Mesothelial cell of epicardium (in vitro differentiated cells): ENCODE results near the gene FAM221A. TPM values are rescaled to one million over a fixed set of nuclear protein-coding genes. Genes with fewer than 3 reads are reported as not detected.
"Not testable (repeated sequence)": the region's sequence is repeated elsewhere in the genome, so short reads cannot be mapped to it uniquely, and the experiment has no call there.

Source experiments
- DNase-seq, 2 experiments: peaks; one replicate each; pipeline ENCODE4 v3.0.0; 2021; ENCODE audit warnings: low spot score in 2 of 2; ENCODE audit not compliant: unreplicated experiment in 2 of 2
- H3K27ac Mint-ChIP-seq: 2 replicates; pipeline ENCODE4 v1.8.0; 2021; ENCODE audit warnings: mixed read lengths
- H3K27me3 Mint-ChIP-seq: 2 replicates; pipeline ENCODE4 v1.8.0; 2021; ENCODE audit warnings: low read depth, mixed read lengths
- H3K36me3 Mint-ChIP-seq: 2 replicates; pipeline ENCODE4 v1.8.0; 2021; ENCODE audit warnings: mixed read lengths
- H3K4me1 Mint-ChIP-seq: 2 replicates; pipeline ENCODE4 v1.8.0; 2021; ENCODE audit warnings: mixed read lengths
- H3K4me3 Mint-ChIP-seq: 2 replicates; pipeline ENCODE4 v1.8.0; 2021; ENCODE audit warnings: mild to moderate bottlenecking, moderate library complexity, mixed read lengths
- H3K9me3 Mint-ChIP-seq: 2 replicates; pipeline ENCODE4 v1.8.0; 2021; ENCODE audit warnings: mixed read lengths
- CTCF ChIP-seq: fragments of 200-600 bp; sonication (generic); IDR thresholded peaks from one replicate; pipeline ENCODE4 v1.5.0; 2021; ENCODE audit warnings: antibody characterized with exemption; ENCODE audit not compliant: unreplicated experiment
- total RNA-seq: library from RNA; stranded (reverse); gene quantifications from 3 replicates; pipeline ENCODE4 v1.2.1, GENCODE V29; 2021

Gene FAM221A
- total RNA-seq, 1 donor from 2014 or later, result 18.4 TPM

GRCh38 chr7:23714579-23714978 is 34.6 kb downstream of the FAM221A start:
- no peaks in the 10 kb centered on the region for H3K4me1 Mint-ChIP-seq

GRCh38 chr7:23715099-23715498 is 35.1 kb downstream of the FAM221A start:
- no peak for DNase-seq
- H3K27ac Mint-ChIP-seq, result no peak overlapping the region
- H3K9me3 Mint-ChIP-seq, result no peaks in the 10 kb centered on the region
- H3K36me3 Mint-ChIP-seq, result no peaks in the 10 kb centered on the region
- peaks cover 3% of the 10 kb centered on the region for H3K4me1 Mint-ChIP-seq
- no peak overlapping the region for H3K4me3 Mint-ChIP-seq
- TF ChIP-seq CTCF, result no peak
- H3K27me3 Mint-ChIP-seq, result no peaks in the 10 kb centered on the region

More at GRCh38 chr7:23714579-23714978, 34.6 kb downstream of the FAM221A start:
- H3K27ac Mint-ChIP-seq, result no peak overlapping the region
- H3K9me3 Mint-ChIP-seq, result no peaks in the 10 kb centered on the region
- no peaks in the 10 kb centered on the region for H3K36me3 Mint-ChIP-seq
- no peak for TF ChIP-seq CTCF
- H3K27me3 Mint-ChIP-seq, result no peaks in the 10 kb centered on the region
- no peak overlapping the region for H3K4me3 Mint-ChIP-seq
- no peak for DNase-seq

GRCh38 chr7:23717788-23718187 is 37.8 kb downstream of the FAM221A start:
- Mint-ChIP-seq H3K27me3 (no peaks in the 10 kb centered on the region), H3K4me1 (peaks cover 22% of the 10 kb centered on the region)

GRCh38 chr7:23721456-23721855 is 41.5 kb downstream of the FAM221A start:
- Mint-ChIP-seq H3K9me3 (no peaks in the 10 kb centered on the region), H3K4me3 (peak overlapping the region; percentile 6), H3K4me1 (peaks cover 41% of the 10 kb centered on the region), H3K27me3 (no peaks in the 10 kb centered on the region), H3K27ac (peak overlapping the region; percentile 89), H3K36me3 (no peaks in the 10 kb centered on the region)
- no peak for TF ChIP-seq CTCF
- no peak for DNase-seq

More at GRCh38 chr7:23717788-23718187, 37.8 kb downstream of the FAM221A start:
- Mint-ChIP-seq H3K27ac (no peak overlapping the region), H3K4me3 (no peak overlapping the region), H3K36me3 (no peaks in the 10 kb centered on the region), H3K9me3 (no peaks in the 10 kb centered on the region)
- no peak for TF ChIP-seq CTCF
- DNase-seq, result no peak

GRCh38 chr7:23722587-23723216 is 42.7 kb downstream of the FAM221A start:
- H3K4me1 Mint-ChIP-seq, result peaks cover 41% of the 10 kb centered on the region
- H3K9me3 Mint-ChIP-seq, H3K27me3 Mint-ChIP-seq, H3K36me3 Mint-ChIP-seq, H3K27ac Mint-ChIP-seq, H3K4me3 Mint-ChIP-seq, DNase-seq: not testable (repeated sequence)

- not testable (repeated sequence) for H3K9me3 Mint-ChIP-seq, H3K27me3 Mint-ChIP-seq, DNase-seq, H3K36me3 Mint-ChIP-seq, H3K4me3 Mint-ChIP-seq
- Mint-ChIP-seq H3K27ac (peak overlapping the region; percentile 77), H3K4me1 (peaks cover 46% of the 10 kb centered on the region)
These were observed 44.1 kb downstream of the FAM221A start for GRCh38 chr7:23724113-23724512.

- no peak for DNase-seq
- peaks cover 12% of the 10 kb centered on the region for H3K36me3 Mint-ChIP-seq
- no peak overlapping the region for H3K4me3 Mint-ChIP-seq
- no peaks in the 10 kb centered on the region for H3K4me1 Mint-ChIP-seq
- no peak overlapping the region for H3K27ac Mint-ChIP-seq
- H3K27me3 Mint-ChIP-seq, result no peaks in the 10 kb centered on the region
- no peak for TF ChIP-seq CTCF
- H3K9me3 Mint-ChIP-seq, result peaks cover 49% of the 10 kb centered on the region
These were observed 62.1 kb downstream of the FAM221A start for GRCh38 chr7:23742051-23742450.
